Retinal pigment epithelial cell (primary cell): Measurements from ENCODE around the gene GFOD1.
"Not testable (repeated sequence)": the region's sequence is repeated elsewhere in the genome, so short reads cannot be mapped to it uniquely, and the experiment has no call there.

Source experiments
- DNase-seq: peaks from one replicate; pipeline ENCODE4 v3.0.0-alpha.2; 2010; ENCODE audit warnings: low read depth
- H3K4me3 ChIP-seq: 2 replicates; pipeline ENCODE4 v1.5.1; 2011; ENCODE audit warnings: mild to moderate bottlenecking, low read length, control low read depth, moderate library complexity
- CTCF ChIP-seq: conservative IDR thresholded peaks from 2 replicates; pipeline ENCODE4 v1.5.1; 2011; ENCODE audit warnings: low read depth, low read length, control low read depth, inconsistent platforms

GFOD1 gene

GRCh38 chr6:13463941-13464340 lies 23.5 kb downstream of the GFOD1 start:
- no peak overlapping the region for H3K4me3 ChIP-seq
- no peak for DNase-seq
- TF ChIP-seq CTCF, result no peak

GRCh38 chr6:13463328-13463717 lies 24.1 kb downstream of the GFOD1 start:
- TF ChIP-seq CTCF, result no peak
- no peak for DNase-seq
- H3K4me3 ChIP-seq, result no peak overlapping the region

- no peak for TF ChIP-seq CTCF
- H3K4me3 ChIP-seq, result no peak overlapping the region
- no peak for DNase-seq
These were observed 24.7 kb downstream of the GFOD1 start for GRCh38 chr6:13462458-13463327.

GRCh38 chr6:13461805-13462204 lies 25.6 kb downstream of the GFOD1 start:
- DNase-seq, result no peak

GRCh38 chr6:13461307-13461706 lies 26.1 kb downstream of the GFOD1 start:
- no peak for TF ChIP-seq CTCF
- no peak overlapping the region for H3K4me3 ChIP-seq
- no peak for DNase-seq

More at GRCh38 chr6:13461805-13462204, 25.6 kb downstream of the GFOD1 start:
- TF ChIP-seq CTCF, result no peak
- no peak overlapping the region for H3K4me3 ChIP-seq

GRCh38 chr6:13460289-13460688 lies 27.1 kb downstream of the GFOD1 start:
- H3K4me3 ChIP-seq, DNase-seq: not testable (repeated sequence)

- no peak for TF ChIP-seq CTCF
- no peak overlapping the region for H3K4me3 ChIP-seq
- DNase-seq, result no peak
These were observed 29.8 kb downstream of the GFOD1 start for GRCh38 chr6:13457577-13457976.
